AG09319 (cell line): ENCODE results near the gene UCN2.

Experiments used
- DNase-seq: peaks from one replicate; pipeline ENCODE4 v3.0.0-alpha.2; 2010; ENCODE audit warnings: low read depth; ENCODE audit errors: extremely low read depth
- TF ChIP-seq, protein P1 (sequence below): IDR thresholded peaks from 2 replicates; pipeline ENCODE4 v1.5.1; 2011; ENCODE audit warnings: low read depth, mild to moderate bottlenecking, inconsistent platforms, low read length, moderate library complexity

UCN2 gene

DNA sequence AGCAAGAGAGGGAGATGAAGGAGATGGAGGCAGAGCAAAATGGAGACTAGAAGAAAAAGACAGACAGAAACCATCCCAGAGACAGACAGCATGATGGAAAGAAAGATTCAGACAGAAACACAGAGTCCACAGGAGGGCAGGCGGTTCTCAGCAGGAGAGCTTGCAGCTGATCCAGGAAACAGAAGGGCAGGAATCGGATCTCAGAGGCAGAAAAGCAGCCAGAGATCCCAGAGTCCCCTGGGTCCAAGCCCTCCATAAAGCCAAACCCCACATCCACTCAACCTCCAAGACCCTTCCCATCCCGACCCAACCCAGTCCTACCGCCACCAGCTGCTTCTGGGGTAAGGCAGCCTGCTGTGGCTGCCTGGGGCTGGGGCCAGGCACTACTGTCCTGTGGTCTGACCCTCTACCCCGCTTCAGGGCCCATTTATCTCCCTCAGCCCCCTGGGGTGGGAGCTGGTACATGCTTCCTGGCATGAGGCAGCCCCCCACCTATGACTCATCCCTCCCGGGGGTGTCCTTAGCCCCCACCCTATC is at the start of gene UCN2:
Gene UCN2 (minus strand): TSS at position 400 of the 537 bp plus-strand sequence. CDS start 657 bp downstream, outside the sequence.
- TF ChIP-seq, protein P1, sequence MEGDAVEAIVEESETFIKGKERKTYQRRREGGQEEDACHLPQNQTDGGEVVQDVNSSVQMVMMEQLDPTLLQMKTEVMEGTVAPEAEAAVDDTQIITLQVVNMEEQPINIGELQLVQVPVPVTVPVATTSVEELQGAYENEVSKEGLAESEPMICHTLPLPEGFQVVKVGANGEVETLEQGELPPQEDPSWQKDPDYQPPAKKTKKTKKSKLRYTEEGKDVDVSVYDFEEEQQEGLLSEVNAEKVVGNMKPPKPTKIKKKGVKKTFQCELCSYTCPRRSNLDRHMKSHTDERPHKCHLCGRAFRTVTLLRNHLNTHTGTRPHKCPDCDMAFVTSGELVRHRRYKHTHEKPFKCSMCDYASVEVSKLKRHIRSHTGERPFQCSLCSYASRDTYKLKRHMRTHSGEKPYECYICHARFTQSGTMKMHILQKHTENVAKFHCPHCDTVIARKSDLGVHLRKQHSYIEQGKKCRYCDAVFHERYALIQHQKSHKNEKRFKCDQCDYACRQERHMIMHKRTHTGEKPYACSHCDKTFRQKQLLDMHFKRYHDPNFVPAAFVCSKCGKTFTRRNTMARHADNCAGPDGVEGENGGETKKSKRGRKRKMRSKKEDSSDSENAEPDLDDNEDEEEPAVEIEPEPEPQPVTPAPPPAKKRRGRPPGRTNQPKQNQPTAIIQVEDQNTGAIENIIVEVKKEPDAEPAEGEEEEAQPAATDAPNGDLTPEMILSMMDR, result peak; percentile 19
- DNase-seq, result no peak

- no peak for DNase-seq
- TF ChIP-seq, protein P1, result no peak
Observed at GRCh38 chr3:48612309-48612708, 48.7 kb upstream of the UCN2 start.

GRCh38 chr3:48609088-48610005 is 45.8 kb upstream of the UCN2 start, which contains the start of gene UQCRC1:
Gene UQCRC1, minus strand, starts transcription at chr3:48609646. Its CDS starts 26 bp downstream, at chr3:48609620.
- DNase-seq, result peak; percentile 81
- TF ChIP-seq, protein P1, result peak; percentile 73

GRCh38 chr3:48607519-48607918 is 43.9 kb upstream of the UCN2 start:
- no peak for DNase-seq
- TF ChIP-seq, protein P1, result no peak

DNA sequence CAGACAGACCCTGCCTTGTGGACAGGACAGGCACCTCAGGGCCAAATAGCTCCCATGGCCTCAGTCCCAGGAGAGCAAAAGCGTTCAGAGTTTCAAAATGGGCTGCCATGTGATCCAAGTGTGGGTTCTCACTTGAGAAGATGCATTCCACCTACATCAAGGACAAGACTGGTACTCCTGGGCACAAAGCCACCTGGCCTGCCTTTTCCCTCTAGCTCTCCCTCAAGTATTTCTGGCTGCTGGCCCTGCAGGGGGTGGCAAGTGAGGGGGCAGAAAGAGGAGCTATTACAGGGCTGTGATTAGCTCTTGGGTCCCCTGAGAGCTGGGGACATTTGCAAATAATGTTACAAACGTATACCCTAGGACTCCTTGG is 38.0 kb upstream of the UCN2 start:
- DNase-seq, result no peak

DNA sequence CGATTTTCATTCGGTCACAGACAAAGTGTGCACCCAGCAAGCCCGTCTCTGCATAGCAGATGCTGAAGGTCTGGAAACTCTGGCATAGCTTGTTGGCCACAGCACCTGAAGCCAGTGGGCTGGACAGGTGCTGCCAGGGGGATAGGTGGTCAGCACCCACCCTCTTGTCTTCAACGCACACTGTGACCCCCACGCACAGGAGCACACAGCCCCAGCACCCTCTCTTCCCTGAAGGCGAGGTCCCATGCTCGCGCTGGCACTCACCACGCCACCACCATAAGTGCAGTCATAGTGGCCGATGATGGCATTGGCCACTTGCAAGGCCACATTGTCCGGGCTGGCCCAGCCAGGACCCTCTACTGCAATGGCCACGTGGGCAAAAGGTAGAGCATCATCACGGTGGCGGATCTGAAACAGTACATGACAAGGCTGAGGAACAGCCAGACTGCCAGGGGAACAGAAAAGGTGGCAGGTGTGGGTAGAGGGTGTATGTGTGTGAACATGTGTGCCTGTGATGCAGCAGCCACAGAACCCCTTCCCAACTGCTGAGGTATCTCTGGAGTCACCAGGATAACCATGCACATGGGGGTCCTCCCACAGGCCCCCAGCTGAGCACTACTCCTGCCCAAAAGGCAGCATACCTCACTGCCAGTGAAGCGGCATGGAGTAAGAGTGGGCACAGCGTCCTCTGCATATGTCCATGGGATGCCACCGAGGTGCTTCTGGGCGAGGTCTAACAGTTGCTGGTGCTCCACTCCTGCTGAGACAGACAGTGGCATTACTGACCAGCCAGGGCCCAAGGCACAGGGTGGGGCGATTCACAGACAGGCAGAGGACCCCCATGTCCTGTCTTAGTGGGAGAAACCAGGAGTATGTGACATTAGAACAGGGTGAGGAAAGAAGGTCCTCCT is 37.4 kb upstream of the UCN2 start:
- TF ChIP-seq, protein P1, result no peak
- no peak for DNase-seq

More for the DNA sequence above, 38.0 kb upstream of the UCN2 start:
- TF ChIP-seq, protein P1, result no peak
